H1 (cell line): Measurements from ENCODE around the gene CSNK1A1.

Experiments used
- CHD2 ChIP-seq: IDR thresholded peaks from 2 replicates; pipeline ENCODE4 v1.6.1; 2012; ENCODE audit warnings: low read length, improper control_type of control experiment
- JUN ChIP-seq: IDR thresholded peaks from 2 replicates; pipeline ENCODE4 v1.6.1; 2011; ENCODE audit warnings: low read depth, mild to moderate bottlenecking, improper control_type of control experiment, low read length
- SP1 ChIP-seq: IDR thresholded peaks from 2 replicates; pipeline ENCODE4 v1.6.1; 2011; ENCODE audit warnings: low read depth, low read length
- TAF1 ChIP-seq: IDR thresholded peaks from 2 replicates; pipeline ENCODE4 v1.6.1; 2011; ENCODE audit warnings: mild to moderate bottlenecking, low read depth, low read length
- TF ChIP-seq, protein P1 (sequence below), 3 experiments: IDR thresholded peaks; 1 replicate in 2 of 3; 2 replicates in 1 of 3; pipeline versions ENCODE4 v1.5.1 to v1.6.1; 2011; ENCODE audit warnings: low read length in 3 of 3, mild to moderate bottlenecking in 3 of 3, inconsistent platforms in 2 of 3, low read depth in 1 of 3, moderate library complexity in 1 of 3; ENCODE audit not compliant: insufficient read depth in 1 of 3; ENCODE audit errors: control extremely low read depth in 1 of 3
- TF ChIP-seq, protein P2 (sequence below): IDR thresholded peaks from 2 replicates; pipeline ENCODE4 v1.6.1; 2011; ENCODE audit warnings: low read depth, mild to moderate bottlenecking, low read length; ENCODE audit not compliant: insufficient read depth

DNA sequence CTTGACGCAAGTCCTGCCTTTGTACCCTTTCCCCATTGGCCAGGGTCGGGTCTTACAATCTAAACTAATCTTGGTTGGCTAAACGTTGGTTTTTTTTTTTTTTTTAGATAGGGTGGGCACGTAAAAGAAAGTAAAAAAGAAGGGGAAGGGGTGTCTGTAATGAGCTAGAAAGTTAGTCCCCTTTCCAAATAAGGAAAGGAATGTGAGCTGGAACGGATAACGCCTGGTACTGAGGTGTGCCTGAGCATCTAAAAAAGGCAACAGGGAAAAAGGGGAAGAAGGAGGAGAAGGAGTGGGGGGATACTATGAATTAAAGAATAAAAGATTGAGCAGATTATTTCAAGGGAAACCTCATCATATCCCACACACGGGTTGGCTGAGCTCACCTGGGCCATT lies 105.9 kb downstream of the CSNK1A1 start:
- TF ChIP-seq, protein P1, sequence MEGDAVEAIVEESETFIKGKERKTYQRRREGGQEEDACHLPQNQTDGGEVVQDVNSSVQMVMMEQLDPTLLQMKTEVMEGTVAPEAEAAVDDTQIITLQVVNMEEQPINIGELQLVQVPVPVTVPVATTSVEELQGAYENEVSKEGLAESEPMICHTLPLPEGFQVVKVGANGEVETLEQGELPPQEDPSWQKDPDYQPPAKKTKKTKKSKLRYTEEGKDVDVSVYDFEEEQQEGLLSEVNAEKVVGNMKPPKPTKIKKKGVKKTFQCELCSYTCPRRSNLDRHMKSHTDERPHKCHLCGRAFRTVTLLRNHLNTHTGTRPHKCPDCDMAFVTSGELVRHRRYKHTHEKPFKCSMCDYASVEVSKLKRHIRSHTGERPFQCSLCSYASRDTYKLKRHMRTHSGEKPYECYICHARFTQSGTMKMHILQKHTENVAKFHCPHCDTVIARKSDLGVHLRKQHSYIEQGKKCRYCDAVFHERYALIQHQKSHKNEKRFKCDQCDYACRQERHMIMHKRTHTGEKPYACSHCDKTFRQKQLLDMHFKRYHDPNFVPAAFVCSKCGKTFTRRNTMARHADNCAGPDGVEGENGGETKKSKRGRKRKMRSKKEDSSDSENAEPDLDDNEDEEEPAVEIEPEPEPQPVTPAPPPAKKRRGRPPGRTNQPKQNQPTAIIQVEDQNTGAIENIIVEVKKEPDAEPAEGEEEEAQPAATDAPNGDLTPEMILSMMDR (IDR thresholded peaks at IDR 0.05; ENCODE audit: control extremely low read depth in 1 of 3, insufficient read depth in 1 of 3, low read depth in 1 of 3, low read length in 3 of 3), result no peak
- no peak for TF ChIP-seq SP1
- no peak for TF ChIP-seq JUN
- no peak for TF ChIP-seq CHD2
- no peak for TF ChIP-seq TAF1
- TF ChIP-seq, protein P2, sequence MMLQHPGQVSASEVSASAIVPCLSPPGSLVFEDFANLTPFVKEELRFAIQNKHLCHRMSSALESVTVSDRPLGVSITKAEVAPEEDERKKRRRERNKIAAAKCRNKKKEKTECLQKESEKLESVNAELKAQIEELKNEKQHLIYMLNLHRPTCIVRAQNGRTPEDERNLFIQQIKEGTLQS, result no peak
